HG02884 (cell line): ENCODE data around the gene SF1.

Experiments used
- ATAC-seq: cut with Tn5 transposase; IDR thresholded peaks from one replicate; pipeline ENCODE4 v1.9.1; 2021; ENCODE audit warnings: mild to moderate bottlenecking, moderate library complexity; ENCODE audit not compliant: unreplicated experiment

Gene SF1

GRCh38 chr11:64762674-64763525 is 15.4 kb downstream of the SF1 start:
- ATAC-seq = no peak

GRCh38 chr11:64762277-64762673 is 16.1 kb downstream of the SF1 start:
- ATAC-seq = no peak

- no peak for ATAC-seq
Observed at GRCh38 chr11:64760759-64761420, 17.5 kb downstream of the SF1 start.

- no peak for ATAC-seq
Observed at GRCh38 chr11:64759722-64760719, 18.3 kb downstream of the SF1 start, which contains the start of gene PYGM. PYGM (minus strand) TSS chr11:64759974; CDS start chr11:64759898, 76 bp downstream.

- ATAC-seq = no peak
Observed at GRCh38 chr11:64759131-64759721, 19.1 kb downstream of the SF1 start.

- no peak for ATAC-seq
Observed at GRCh38 chr11:64758330-64759079, 19.8 kb downstream of the SF1 start.

GRCh38 chr11:64757549-64758329 is 20.6 kb downstream of the SF1 start:
- ATAC-seq = no peak

GRCh38 chr11:64755681-64756361 is 22.5 kb downstream of the SF1 start:
- no peak for ATAC-seq

GRCh38 chr11:64754919-64755662 is 23.3 kb downstream of the SF1 start:
- no peak for ATAC-seq

GRCh38 chr11:64754124-64754918 is 24.0 kb downstream of the SF1 start:
- no peak for ATAC-seq

GRCh38 chr11:64753380-64754123 is 24.8 kb downstream of the SF1 start:
- no peak for ATAC-seq

- no peak for ATAC-seq
Observed at GRCh38 chr11:64753019-64753379, 25.3 kb downstream of the SF1 start.

- no peak for ATAC-seq
Observed at GRCh38 chr11:64752175-64752970, 26.0 kb downstream of the SF1 start.

GRCh38 chr11:64751580-64751979 is 26.8 kb downstream of the SF1 start:
- ATAC-seq = no peak

GRCh38 chr11:64751136-64751535 is 27.2 kb downstream of the SF1 start:
- no peak for ATAC-seq
